Mesenteric fat pad (tissue), 1 donor: ENCODE measurements around the gene PCDHGB2. TPM values are rescaled to one million over a fixed set of nuclear protein-coding genes. Genes with fewer than 3 reads are reported as not detected.
"Not testable (repeated sequence)": the region's sequence is repeated elsewhere in the genome, so short reads cannot be mapped to it uniquely, and the experiment has no call there.

Source experiments
- DNase-seq: peaks from one replicate; pipeline ENCODE4 v3.0.0-alpha.2; 2020; ENCODE audit warnings: low spot score
- long read RNA-seq: library from polyadenylated mRNA; unstranded; transcript quantifications from one replicate; pipeline ENCODE4 v2.0.0, GENCODE V29; 2020
- total RNA-seq: library from RNA; stranded (reverse); fragmentation: NEBNext Ultra II Directional; extraction: Animal tissue kit (Norgen Biotek cat#: 25700); gene quantifications from one replicate; pipeline ENCODE4 v1.2.1, GENCODE V29; 2021
- donor health status: DM: yes; HTN: yes; CAD: no.

The PCDHGB2 gene
- total RNA-seq: 3.1 TPM
- long read RNA-seq, full-length matches to known transcripts: 1 of 1 reads
- long read RNA-seq, partial matches to known transcripts: 0 of 1 reads
- long read RNA-seq, other reads (novel, unspliced or antisense): 0 of 1 reads

GRCh38 chr5:141359790-141360426 is at the start of gene PCDHGB2:
Gene PCDHGB2, plus strand, starts transcription at chr5:141359994. Its CDS starts 142 bp downstream, at chr5:141360136.
- DNase-seq: peak; percentile 79

DNA sequence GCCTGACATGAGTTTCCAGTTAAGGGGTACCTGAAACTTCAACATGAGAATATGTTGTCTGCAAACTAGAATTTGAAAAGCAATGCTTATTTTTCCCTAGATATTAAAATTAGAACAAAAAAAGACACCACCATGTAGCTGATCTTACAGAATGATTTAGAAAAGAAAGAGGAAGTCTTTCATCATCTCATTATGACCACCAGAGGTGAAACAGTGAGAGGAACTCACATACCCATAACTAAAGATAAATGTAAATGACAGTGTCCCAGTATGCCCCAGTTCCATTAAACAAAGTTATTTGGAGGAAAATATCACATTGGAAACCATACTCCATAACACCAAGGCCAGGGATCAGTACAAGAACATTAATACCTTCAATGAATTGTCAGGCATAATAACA is 46.1 kb upstream of the PCDHGB2 start:
- no peak for DNase-seq

DNA sequence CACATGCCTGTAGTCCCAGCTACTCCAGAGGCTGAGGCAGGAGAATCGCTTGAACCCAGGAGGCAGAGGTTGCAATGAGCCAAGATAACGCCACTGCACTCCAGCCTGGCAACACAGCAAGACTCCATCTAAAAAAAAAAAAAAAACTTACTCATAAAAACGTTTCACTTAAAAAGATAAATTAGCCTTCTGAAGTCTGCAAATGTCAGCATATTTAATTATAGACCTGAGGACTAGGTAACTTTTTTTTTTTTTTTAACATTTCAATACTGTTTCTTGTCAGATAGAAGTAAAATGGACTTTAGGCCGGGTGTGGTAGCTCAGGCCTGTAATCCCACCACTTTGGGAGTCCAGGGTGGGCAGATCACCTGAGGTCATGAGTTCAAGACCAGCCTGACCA is 42.8 kb upstream of the PCDHGB2 start:
- DNase-seq: not testable (repeated sequence)

GRCh38 chr5:141319202-141319601 is 40.6 kb upstream of the PCDHGB2 start:
- DNase-seq: no peak

DNA sequence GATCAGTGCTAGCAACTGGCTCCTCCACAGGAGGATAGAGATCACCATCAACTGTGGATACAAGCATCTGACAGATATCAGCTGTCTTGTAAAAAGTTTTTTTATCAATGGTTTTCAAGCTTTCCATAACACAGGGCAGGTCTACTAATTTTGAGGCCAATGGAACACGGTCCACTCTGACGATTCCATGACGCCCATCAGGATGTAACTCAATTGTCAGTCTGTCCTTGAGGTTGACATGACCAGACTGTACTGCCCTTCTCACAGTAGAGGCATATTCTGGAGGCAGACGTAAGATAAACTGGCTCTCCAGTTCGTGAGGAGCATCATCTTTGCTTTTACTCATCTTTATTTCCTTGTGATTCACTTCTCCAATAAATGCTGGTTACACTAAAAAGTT is 40.1 kb upstream of the PCDHGB2 start:
- DNase-seq: no peak

DNA sequence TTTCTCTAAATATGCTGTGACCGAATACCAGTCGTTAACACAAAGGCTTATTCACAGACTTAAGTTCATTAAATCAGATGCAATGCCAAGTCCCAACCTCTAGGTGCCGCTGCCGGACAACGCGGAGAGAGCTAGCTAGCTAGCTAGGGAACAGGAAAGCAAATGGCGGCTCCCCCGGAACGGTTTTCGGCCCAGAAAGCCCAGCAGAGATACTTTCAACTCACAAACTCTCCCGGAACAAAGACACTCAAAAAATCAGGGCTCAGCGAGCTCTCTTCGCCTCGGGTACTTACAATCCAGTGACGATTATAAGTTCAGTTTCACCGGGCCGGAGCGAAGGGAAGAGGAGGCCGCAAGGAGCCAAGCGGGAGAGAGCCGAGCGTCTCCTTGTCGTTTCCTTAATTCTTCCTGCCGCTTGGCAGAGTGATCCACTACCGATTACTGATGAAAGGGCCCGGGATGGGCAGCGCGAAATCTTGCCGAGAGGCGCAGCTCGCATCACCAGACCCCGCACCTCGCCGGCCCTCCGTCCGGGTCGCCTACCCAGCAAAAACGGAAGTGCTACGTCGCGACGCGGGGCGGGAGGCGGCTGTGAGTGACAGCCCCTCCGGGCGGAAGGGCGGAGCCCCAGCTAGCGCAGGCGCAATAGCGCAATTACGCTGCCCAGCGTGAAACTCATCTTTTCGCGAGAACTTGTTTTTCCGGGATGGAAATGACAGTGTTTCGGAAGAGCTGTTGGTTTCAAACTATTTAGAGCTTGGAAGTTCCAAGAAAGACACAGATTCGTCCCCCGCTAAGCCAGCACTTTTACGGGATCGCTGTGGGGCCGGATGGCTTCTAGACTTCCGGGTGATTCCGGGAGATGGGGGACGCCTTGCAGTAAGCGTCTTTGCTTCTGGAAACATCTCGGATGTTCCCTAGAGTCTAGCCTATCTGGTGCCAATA is 39.3 kb upstream of the PCDHGB2 start, which contains the start of gene TAF7:
TAF7 (minus strand) TSS at position 560 of the 945 bp plus-strand sequence. CDS start 740 bp downstream, outside the sequence.
- peak; percentile 96 for DNase-seq

DNA sequence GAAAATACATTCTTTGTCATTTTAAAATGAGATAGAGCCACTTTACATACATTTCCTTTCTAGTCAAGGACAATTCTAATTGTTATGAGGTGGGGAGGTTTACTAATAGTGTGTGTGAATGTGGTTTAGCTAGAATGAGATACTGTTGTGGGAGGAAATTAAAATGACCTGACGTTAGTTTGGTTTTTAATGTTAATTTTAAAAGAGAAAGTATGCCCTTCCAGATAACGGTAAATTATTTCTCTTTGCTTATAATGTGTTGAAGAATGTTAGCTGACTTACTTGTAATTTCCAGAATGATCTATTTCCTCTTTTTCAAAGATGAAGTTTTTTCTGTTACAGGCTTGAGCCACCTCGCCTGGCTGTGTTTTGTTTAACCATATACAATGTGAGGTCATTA is 37.5 kb upstream of the PCDHGB2 start:
- DNase-seq: no peak

DNA sequence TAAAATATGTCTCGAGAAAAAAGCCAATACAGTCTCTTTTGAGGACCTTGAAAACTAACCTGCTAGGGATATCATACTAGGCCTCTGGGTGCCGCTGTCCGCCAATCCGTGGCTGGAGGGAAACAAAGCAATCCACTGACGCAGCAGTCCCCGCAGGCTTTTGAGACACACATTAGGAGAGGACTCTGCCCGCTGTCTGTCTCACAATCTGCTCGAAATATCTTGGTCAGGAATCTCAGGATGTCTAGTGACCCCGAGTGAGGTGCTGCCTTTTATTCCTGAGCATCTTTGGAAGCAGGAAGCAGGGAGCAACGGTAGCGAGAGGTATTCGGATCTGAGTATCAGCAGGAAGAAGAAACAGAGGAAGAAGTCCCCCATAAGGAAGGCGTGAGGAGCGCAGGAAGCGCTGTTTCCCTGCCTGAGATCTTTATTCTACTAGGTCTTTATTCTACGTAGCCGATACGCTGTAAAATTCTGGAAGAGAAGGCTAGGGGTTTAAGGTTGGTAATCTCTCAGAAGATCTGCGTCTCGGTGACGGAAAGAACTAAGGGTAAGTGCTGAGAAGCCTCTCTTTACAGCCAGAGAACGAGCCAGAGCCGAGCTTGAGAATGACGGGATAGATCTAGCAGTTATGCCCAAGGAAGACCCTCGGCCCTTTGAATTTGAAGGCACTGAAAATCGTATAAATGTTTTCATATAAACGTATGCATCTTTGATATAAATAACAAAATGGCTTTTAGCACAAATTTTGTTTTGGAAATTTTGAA is 33.5 kb upstream of the PCDHGB2 start:
- DNase-seq: no peak

DNA sequence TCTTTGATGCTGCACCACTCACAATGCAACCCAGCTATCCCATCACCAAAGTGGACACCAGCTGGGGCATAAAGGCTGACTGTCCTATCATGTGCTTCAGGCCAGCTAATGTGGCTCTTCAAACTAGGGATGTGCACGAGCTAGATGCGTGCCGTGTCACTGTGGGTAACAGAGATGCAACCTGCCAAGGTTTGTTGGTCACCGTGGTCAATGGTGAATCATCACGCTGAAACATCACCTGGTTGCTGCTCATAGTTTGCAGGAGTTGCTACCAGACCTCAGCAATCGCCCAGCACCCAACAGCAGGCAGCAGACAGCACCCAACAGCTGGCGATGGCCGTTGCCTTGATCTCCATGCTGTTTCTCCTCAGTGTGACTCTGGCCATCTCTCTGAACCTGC is 31.6 kb upstream of the PCDHGB2 start:
- no peak for DNase-seq

DNA sequence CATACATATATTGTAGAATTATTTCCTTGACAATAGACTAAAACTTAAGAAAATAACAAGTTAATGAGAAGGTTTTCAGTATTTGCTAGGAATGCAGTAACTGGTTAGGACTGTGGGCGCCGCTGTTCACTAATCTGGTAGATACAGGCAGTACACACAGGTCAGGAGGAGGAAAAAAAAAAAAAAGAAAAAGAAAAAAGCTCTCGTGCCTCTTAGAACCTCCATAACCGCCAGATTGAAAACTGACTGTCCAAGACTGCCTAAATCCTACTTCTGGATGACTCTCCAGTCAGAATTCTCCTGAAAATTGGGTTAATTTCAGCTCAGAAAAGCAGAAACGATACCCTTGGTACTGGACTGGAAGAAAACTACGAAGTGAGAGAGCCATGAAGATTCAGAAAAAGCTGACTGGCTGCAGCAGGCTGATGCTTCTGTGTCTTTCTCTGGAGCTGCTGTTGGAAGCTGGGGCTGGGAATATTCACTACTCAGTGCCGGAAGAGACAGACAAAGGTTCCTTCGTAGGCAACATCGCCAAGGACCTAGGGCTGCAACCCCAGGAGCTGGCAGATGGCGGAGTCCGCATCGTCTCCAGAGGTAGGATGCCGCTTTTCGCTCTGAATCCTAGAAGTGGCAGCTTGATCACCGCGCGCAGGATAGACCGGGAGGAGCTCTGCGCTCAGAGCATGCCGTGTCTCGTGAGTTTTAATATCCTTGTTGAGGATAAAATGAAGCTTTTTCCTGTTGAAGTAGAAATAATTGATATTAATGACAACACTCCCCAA is 29.3 kb upstream of the PCDHGB2 start, which contains the start of gene PCDHGA1:
PCDHGA1 (plus strand) TSS at position 216 of the 782 bp plus-strand sequence.
- no peak for DNase-seq

- not testable (repeated sequence) for DNase-seq
Observed at GRCh38 chr5:141332571-141332970, 27.2 kb upstream of the PCDHGB2 start.

- DNase-seq: no peak
Observed at GRCh38 chr5:141338538-141339306, 21.1 kb upstream of the PCDHGB2 start, which contains the start of gene PCDHGA2. Gene PCDHGA2, plus strand, starts transcription at chr5:141338760.

- not testable (repeated sequence) for DNase-seq
Observed at GRCh38 chr5:141340781-141341354, 18.9 kb upstream of the PCDHGB2 start.

GRCh38 chr5:141342773-141343172 is 17.0 kb upstream of the PCDHGB2 start:
- no peak for DNase-seq

GRCh38 chr5:141343242-141343952 is 16.4 kb upstream of the PCDHGB2 start, which contains the start of gene PCDHGA3:
Gene PCDHGA3, plus strand, starts transcription at chr5:141343829. Its CDS starts 205 bp downstream, at chr5:141344034.
- no peak for DNase-seq

GRCh38 chr5:141343953-141344463 is 15.8 kb upstream of the PCDHGB2 start:
- no peak for DNase-seq

- DNase-seq: no peak
Observed at GRCh38 chr5:141345327-141345726, 14.5 kb upstream of the PCDHGB2 start.

GRCh38 chr5:141346017-141346416 is 13.8 kb upstream of the PCDHGB2 start:
- DNase-seq: not testable (repeated sequence)
